Measurements from ENCODE around the gene PSAT1. TPM values are rescaled to one million over a fixed set of nuclear protein-coding genes. Genes with fewer than 3 reads are reported as not detected.

The PSAT1 gene
- total RNA-seq, 2 experiments from 2014 or later = 71.9 to 78.9 TPM

DNA sequence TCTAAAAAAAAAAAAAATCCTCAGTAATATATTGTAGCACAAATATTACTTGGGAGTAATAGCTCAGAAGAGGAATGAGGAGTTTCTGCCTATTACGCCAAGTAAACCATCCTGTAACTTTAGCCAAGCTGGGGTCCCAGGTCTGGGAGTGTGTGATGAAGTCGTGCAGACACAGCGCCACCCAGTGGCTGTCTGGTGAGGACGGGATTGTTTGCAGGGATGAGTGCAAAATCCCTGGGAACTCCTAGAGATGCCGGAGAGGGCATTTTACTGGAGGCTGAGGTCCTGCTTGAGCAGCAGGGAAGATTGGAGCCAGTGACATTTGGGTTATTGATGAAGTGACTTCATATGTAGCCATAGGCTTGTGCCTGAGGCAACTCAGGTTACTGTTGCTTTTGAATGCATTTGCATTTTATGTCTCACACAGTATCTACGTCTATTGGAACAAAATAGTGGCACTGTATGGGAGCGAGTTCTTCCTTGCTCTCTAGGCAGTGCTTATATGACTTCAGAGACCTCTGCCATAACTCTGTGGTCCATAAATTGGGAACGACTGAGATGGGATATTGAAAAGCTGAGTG lies 72.8 kb downstream of the PSAT1 start:
- H3K4me1 Mint-ChIP-seq = peaks cover 5% of the 10 kb centered on the region
- DNase-seq (peak; percentile 67), ATAC-seq (ENCODE audit: low read depth) (no peak)
- H3K36me3 Mint-ChIP-seq = no peaks in the 10 kb centered on the region
- peaks cover 12% of the 10 kb centered on the region for H3K27me3 Mint-ChIP-seq
- no peak overlapping the region for H3K4me3 Mint-ChIP-seq
- H3K9me3 Mint-ChIP-seq = no peaks in the 10 kb centered on the region
- H3K27ac Mint-ChIP-seq = no peak overlapping the region
- POLR2A ChIA-PET = interaction anchor here (1.8 kb wide), 1 partner anchor 73 kb away, joined by 5 read pairs; the partner anchor contains the start of gene PSAT1

GRCh38 chr9:78370991-78371390 lies 74.1 kb downstream of the PSAT1 start:
- Mint-ChIP-seq H3K27me3 (peaks cover 12% of the 10 kb centered on the region), H3K9me3 (no peaks in the 10 kb centered on the region), H3K36me3 (no peaks in the 10 kb centered on the region), H3K4me3 (no peak overlapping the region), H3K4me1 (peaks cover 2% of the 10 kb centered on the region), H3K27ac (no peak overlapping the region)
- DNase-seq (no peak), ATAC-seq (ENCODE audit: low read depth) (no peak)
- POLR2A ChIA-PET = no interaction called here

DNA sequence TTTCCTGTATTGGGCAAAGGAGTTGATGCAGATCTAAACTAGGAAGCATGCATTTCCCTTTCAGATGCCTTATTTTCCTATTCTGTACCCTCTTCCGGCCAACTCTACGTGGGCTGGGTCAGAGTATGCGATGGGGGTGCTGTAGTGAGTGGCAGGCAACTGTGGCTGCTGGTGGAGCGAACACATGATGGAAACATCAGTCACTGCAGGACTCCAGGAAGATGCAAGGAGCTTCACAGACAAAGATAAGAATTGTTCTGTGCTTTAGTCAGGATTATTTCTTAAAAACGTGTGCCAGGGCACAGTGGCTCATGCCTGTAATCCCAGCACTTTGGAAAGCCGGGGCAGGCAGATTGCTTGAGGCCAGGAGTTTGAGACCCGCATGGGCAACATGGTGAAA lies 75.1 kb downstream of the PSAT1 start:
- Mint-ChIP-seq H3K27me3 (peaks cover 12% of the 10 kb centered on the region), H3K36me3 (no peaks in the 10 kb centered on the region), H3K27ac (no peak overlapping the region), H3K4me3 (no peak overlapping the region), H3K4me1 (peaks cover 2% of the 10 kb centered on the region), H3K9me3 (no peaks in the 10 kb centered on the region)
- no peak for DNase-seq
- POLR2A ChIA-PET = no interaction called here
- ATAC-seq (ENCODE audit: low read depth) = no peak

Other genes starting within 250 kb of the PSAT1 start
- 10 to 100 TPM; 48.9 to 54.8 TPM for gene CEP78, start 61.0 kb upstream of the PSAT1 start, total RNA-seq